A549 (cell line): Measurements from ENCODE around the gene SYMPK. TPM values are rescaled to one million over a fixed set of nuclear protein-coding genes. Genes with fewer than 3 reads are reported as not detected.

Experiments
- CBX2 ChIP-seq: fragments of 200-600 bp; sonication (generic); IDR thresholded peaks from 2 replicates; pipeline ENCODE4 v1.6.1; 2016; ENCODE audit warnings: low read depth, mild to moderate bottlenecking, borderline replicate concordance
- CEBPB ChIP-seq, 2 experiments: fragments of >200 bp in 1 of 2; sonication (Bioruptor Twin) in 1 of 2; formaldehyde crosslinking in 1 of 2; IDR thresholded peaks; 2 replicates each; pipeline ENCODE4 v1.6.1; 2012 to 2016
- CHD4 ChIP-seq: fragments of 200-600 bp; sonication (generic); IDR thresholded peaks from 2 replicates; pipeline ENCODE4 v1.6.1; 2016; ENCODE audit warnings: antibody characterized with exemption, mild to moderate bottlenecking, borderline replicate concordance
- EHMT2 ChIP-seq: fragments of 200-600 bp; sonication (generic); IDR thresholded peaks from 2 replicates; pipeline ENCODE4 v1.6.1; 2016; ENCODE audit warnings: antibody characterized with exemption, low read depth, mild to moderate bottlenecking, moderate library complexity
- EP300 ChIP-seq, 2 experiments: fragments of >200 bp; sonication (Bioruptor Twin); formaldehyde crosslinking; IDR thresholded peaks; 2 replicates in 1 of 2; 3 replicates in 1 of 2; pipeline ENCODE4 v1.6.1; 2016 to 2017
- ESRRA ChIP-seq: fragments of 150-350 bp; IDR thresholded peaks from 2 replicates; pipeline ENCODE4 v1.6.1; 2014; ENCODE audit warnings: mild to moderate bottlenecking, low read length, borderline replicate concordance
- FOSL2 ChIP-seq, 2 experiments: fragments of 450-650 bp in 1 of 2; fragments of >200 bp in 1 of 2; sonication (Bioruptor Twin) in 1 of 2; formaldehyde crosslinking; IDR thresholded peaks; 2 replicates each; pipeline versions ENCODE4 v1.5.0 to v1.6.1; 2016 to 2020; ENCODE audit warnings: mild to moderate bottlenecking in 1 of 2, moderate library complexity in 1 of 2
- JUNB ChIP-seq: fragments of >200 bp; sonication (Bioruptor Twin); formaldehyde crosslinking; IDR thresholded peaks from 2 replicates; pipeline ENCODE4 v1.6.1; 2016
- KDM1A ChIP-seq: fragments of 200-600 bp; sonication (generic); IDR thresholded peaks from 2 replicates; pipeline ENCODE4 v1.6.1; 2016; ENCODE audit warnings: low read depth, mild to moderate bottlenecking
- NFE2L2 ChIP-seq: fragments of 150-350 bp; conservative IDR thresholded peaks from 2 replicates; pipeline ENCODE4 v1.6.1; 2014; ENCODE audit warnings: low read length
- NPAS2 ChIP-seq: fragments of 250-450 bp; sonication (Bioruptor Pico); IDR thresholded peaks from 2 replicates; pipeline ENCODE4 v1.8.0; 2022; ENCODE audit warnings: mild to moderate bottlenecking, moderate library complexity, borderline replicate concordance
- PHF8 ChIP-seq: fragments of 200-600 bp; sonication (generic); IDR thresholded peaks from 2 replicates; pipeline ENCODE4 v1.6.1; 2016; ENCODE audit warnings: low read depth, mild to moderate bottlenecking, antibody characterized with exemption, moderate library complexity, borderline replicate concordance
- RAD21 ChIP-seq, 2 experiments: fragments of >200 bp in 1 of 2; sonication (Bioruptor Twin) in 1 of 2; formaldehyde crosslinking in 1 of 2; IDR thresholded peaks in 1 of 2; conservative IDR thresholded peaks in 1 of 2; 2 replicates in 1 of 2; 3 replicates in 1 of 2; pipeline ENCODE4 v1.6.1; 2012 to 2018; ENCODE audit warnings: inconsistent platforms in 1 of 2
- RFX5 ChIP-seq: fragments of 450-650 bp; IDR thresholded peaks from 2 replicates; pipeline ENCODE4 v1.7.1; 2014; ENCODE audit warnings: antibody characterized with exemption, mild to moderate bottlenecking, moderate library complexity
- SREBF2 ChIP-seq: fragments of 450-650 bp; IDR thresholded peaks from 2 replicates; pipeline ENCODE4 v1.6.1; 2014; ENCODE audit warnings: mild to moderate bottlenecking, moderate library complexity
- TFCP2L1 ChIP-seq: fragments of 250-450 bp; sonication (Bioruptor Pico); IDR thresholded peaks from 2 replicates; pipeline ENCODE4 v1.5.0; 2021; ENCODE audit warnings: mild to moderate bottlenecking
- polyA plus RNA-seq, 4 experiments: library from polyadenylated mRNA; depleted of rRNA in 3 of 4; stranded (reverse); fragments of >200 nt; fragmentation: RNase III in 1 of 4; extraction: RNeasy Plus Mini Kit Qiagen cat#74134 plus additional on column Dnase treatment in 1 of 4; gene quantifications; 2 replicates in 3 of 4; 3 replicates in 1 of 4; pipeline ENCODE4 v1.2.3, GENCODE V29; 2011 to 2017
- TF ChIP-seq, protein P1 (sequence below): IDR thresholded peaks from 2 replicates; pipeline ENCODE4 v1.6.1; 2012; ENCODE audit warnings: low read depth, borderline replicate concordance
- TF ChIP-seq, protein P2 (sequence below): fragments of 250-450 bp; sonication (Bioruptor Pico); IDR thresholded peaks from 2 replicates; pipeline ENCODE4 v1.5.0; 2020; ENCODE audit warnings: low read depth, mild to moderate bottlenecking, moderate library complexity
- TF ChIP-seq, protein P3 (sequence below): IDR thresholded peaks from 2 replicates; pipeline ENCODE4 v1.6.1; 2012
- TF ChIP-seq, protein P4 (sequence below): IDR thresholded peaks from 2 replicates; pipeline ENCODE4 v1.6.1; 2012
- TF ChIP-seq, protein P5 (sequence below): fragments of >200 bp; sonication (Bioruptor Twin); formaldehyde crosslinking; IDR thresholded peaks from 3 replicates; pipeline ENCODE4 v1.5.1; 2016
- TF ChIP-seq, protein P6 (sequence below): fragments of 250-450 bp; sonication (Bioruptor Pico); IDR thresholded peaks from 2 replicates; pipeline ENCODE4 v1.5.0; 2021; ENCODE audit warnings: mild to moderate bottlenecking, moderate library complexity, borderline replicate concordance

Gene SYMPK
- polyA plus RNA-seq, 2 of the 4 experiments (the other 2 are of a cell fraction): 61.9 to 105 TPM

DNA sequence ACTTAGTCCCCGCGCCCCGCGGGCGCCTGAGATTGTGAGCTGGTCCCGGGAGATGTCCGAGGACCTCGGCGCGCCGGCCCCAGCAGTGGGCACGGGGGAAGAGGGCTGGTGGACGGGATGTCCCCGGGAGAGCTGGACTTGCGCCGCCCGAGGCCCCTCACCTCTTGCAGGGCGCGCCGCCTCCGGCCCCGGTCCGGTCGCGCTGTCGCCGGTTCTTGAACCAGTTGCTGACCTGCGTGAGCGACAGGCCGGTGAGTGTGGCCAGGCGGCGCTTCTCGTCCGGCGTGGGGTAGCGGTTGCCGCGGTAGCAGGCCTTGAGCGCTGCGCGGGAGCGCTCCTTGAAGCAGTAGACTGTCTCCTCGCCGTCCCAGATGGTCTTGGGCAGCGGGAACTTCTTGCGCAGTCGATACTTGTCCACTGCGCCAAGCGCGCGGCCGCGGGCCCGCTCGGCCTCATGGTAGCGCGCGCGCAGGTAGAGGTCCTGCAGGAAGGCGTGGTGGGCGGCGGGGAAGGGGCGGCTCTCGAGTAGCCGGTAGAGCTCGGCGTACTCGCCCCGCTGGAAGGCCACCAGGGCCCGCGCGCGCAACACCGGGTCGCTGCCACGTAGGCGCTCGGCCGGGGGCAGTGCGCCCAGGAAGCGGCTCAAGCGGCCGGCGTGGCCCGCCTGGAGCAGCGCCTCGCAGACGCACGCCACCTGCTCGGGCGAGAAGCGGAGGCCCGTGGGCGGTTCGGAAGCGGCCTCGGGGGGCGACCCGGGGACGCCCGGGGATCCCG is 94.9 kb downstream of the SYMPK start (continued):
- no peak for TF ChIP-seq EHMT2
- TF ChIP-seq TFCP2L1 (CRISPR knock-in tag): no peak
- TF ChIP-seq, protein P1, sequence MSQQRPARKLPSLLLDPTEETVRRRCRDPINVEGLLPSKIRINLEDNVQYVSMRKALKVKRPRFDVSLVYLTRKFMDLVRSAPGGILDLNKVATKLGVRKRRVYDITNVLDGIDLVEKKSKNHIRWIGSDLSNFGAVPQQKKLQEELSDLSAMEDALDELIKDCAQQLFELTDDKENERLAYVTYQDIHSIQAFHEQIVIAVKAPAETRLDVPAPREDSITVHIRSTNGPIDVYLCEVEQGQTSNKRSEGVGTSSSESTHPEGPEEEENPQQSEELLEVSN: peak; percentile 85
- TF ChIP-seq RAD21 (conservative IDR thresholded peaks at IDR 0.05 in 1 of 2, IDR thresholded peaks at IDR 0.05 in 1 of 2): no peak; a peak in 1 of 5 replicates
- no peak for TF ChIP-seq EP300 (IDR thresholded peaks at IDR 0.05)
- no peak for TF ChIP-seq FOSL2 (IDR thresholded peaks at IDR 0.05)
- TF ChIP-seq FOSL2 (CRISPR knock-in tag; IDR thresholded peaks at IDR 0.05): no peak; the same call in 1 of the 2 replicates
- no peak for TF ChIP-seq SREBF2
- TF ChIP-seq ESRRA: no peak
- TF ChIP-seq PHF8: no peak
- no peak for TF ChIP-seq CEBPB (IDR thresholded peaks at IDR 0.05)
- TF ChIP-seq, protein P2, sequence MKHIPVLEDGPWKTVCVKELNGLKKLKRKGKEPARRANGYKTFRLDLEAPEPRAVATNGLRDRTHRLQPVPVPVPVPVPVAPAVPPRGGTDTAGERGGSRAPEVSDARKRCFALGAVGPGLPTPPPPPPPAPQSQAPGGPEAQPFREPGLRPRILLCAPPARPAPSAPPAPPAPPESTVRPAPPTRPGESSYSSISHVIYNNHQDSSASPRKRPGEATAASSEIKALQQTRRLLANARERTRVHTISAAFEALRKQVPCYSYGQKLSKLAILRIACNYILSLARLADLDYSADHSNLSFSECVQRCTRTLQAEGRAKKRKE (CRISPR knock-in tag): no peak
- TF ChIP-seq NFE2L2: no peak
- TF ChIP-seq, protein P3, sequence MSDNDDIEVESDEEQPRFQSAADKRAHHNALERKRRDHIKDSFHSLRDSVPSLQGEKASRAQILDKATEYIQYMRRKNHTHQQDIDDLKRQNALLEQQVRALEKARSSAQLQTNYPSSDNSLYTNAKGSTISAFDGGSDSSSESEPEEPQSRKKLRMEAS: peak; percentile 69; the same call in 1 of the 2 replicates
- TF ChIP-seq, protein P4, sequence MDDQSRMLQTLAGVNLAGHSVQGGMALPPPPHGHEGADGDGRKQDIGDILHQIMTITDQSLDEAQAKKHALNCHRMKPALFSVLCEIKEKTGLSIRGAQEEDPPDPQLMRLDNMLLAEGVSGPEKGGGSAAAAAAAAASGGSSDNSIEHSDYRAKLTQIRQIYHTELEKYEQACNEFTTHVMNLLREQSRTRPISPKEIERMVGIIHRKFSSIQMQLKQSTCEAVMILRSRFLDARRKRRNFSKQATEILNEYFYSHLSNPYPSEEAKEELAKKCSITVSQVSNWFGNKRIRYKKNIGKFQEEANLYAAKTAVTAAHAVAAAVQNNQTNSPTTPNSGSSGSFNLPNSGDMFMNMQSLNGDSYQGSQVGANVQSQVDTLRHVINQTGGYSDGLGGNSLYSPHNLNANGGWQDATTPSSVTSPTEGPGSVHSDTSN: no peak
- TF ChIP-seq KDM1A: no peak
- TF ChIP-seq CHD4: no peak
- TF ChIP-seq NPAS2 (CRISPR knock-in tag): no peak
- TF ChIP-seq, protein P5, sequence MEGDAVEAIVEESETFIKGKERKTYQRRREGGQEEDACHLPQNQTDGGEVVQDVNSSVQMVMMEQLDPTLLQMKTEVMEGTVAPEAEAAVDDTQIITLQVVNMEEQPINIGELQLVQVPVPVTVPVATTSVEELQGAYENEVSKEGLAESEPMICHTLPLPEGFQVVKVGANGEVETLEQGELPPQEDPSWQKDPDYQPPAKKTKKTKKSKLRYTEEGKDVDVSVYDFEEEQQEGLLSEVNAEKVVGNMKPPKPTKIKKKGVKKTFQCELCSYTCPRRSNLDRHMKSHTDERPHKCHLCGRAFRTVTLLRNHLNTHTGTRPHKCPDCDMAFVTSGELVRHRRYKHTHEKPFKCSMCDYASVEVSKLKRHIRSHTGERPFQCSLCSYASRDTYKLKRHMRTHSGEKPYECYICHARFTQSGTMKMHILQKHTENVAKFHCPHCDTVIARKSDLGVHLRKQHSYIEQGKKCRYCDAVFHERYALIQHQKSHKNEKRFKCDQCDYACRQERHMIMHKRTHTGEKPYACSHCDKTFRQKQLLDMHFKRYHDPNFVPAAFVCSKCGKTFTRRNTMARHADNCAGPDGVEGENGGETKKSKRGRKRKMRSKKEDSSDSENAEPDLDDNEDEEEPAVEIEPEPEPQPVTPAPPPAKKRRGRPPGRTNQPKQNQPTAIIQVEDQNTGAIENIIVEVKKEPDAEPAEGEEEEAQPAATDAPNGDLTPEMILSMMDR: no peak
- no peak for TF ChIP-seq RFX5
- no peak for TF ChIP-seq JUNB
- TF ChIP-seq, protein P6, sequence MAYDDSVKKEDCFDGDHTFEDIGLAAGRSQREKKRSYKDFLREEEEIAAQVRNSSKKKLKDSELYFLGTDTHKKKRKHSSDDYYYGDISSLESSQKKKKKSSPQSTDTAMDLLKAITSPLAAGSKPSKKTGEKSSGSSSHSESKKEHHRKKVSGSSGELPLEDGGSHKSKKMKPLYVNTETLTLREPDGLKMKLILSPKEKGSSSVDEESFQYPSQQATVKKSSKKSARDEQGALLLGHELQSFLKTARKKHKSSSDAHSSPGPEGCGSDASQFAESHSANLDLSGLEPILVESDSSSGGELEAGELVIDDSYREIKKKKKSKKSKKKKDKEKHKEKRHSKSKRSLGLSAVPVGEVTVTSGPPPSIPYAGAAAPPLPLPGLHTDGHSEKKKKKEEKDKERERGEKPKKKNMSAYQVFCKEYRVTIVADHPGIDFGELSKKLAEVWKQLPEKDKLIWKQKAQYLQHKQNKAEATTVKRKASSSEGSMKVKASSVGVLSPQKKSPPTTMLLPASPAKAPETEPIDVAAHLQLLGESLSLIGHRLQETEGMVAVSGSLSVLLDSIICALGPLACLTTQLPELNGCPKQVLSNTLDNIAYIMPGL (CRISPR knock-in tag): peak; percentile 46; the same call in 1 of the 2 replicates
- TF ChIP-seq CBX2: no peak
